ENCODE measurements around the gene ARPC5.

DNA sequence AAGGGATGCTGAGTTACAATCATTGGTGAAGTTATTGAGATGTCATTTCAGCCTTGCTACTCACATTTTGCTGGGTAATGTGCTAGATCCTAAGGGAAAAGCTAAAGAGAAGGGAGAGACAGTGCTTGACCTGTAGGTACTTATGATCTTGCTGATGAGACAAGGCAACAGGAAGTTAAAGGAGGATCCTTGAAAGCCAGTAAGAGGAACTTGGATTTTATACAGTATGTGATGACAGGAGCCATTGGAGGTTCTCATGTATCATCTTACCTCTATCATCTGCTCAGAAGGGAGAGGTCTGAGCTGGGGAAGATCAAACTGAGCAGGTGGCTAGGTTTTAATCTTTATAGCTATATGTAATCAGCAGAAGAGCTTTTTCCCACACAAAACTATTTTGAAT, 11.2 kb upstream of the ARPC5 start:
- no peak for TF ChIP-seq SIN3A (IDR thresholded peaks at IDR 0.05; ENCODE audit: low read depth, low read length)
- TF ChIP-seq, protein P1, sequence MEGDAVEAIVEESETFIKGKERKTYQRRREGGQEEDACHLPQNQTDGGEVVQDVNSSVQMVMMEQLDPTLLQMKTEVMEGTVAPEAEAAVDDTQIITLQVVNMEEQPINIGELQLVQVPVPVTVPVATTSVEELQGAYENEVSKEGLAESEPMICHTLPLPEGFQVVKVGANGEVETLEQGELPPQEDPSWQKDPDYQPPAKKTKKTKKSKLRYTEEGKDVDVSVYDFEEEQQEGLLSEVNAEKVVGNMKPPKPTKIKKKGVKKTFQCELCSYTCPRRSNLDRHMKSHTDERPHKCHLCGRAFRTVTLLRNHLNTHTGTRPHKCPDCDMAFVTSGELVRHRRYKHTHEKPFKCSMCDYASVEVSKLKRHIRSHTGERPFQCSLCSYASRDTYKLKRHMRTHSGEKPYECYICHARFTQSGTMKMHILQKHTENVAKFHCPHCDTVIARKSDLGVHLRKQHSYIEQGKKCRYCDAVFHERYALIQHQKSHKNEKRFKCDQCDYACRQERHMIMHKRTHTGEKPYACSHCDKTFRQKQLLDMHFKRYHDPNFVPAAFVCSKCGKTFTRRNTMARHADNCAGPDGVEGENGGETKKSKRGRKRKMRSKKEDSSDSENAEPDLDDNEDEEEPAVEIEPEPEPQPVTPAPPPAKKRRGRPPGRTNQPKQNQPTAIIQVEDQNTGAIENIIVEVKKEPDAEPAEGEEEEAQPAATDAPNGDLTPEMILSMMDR (IDR thresholded peaks at IDR 0.05 in 2 of 3, conservative IDR thresholded peaks at IDR 0.05 in 1 of 3; ENCODE audit: control insufficient read depth in 2 of 3, extremely low read depth in 1 of 3, insufficient read depth in 1 of 3, low read depth in 3 of 3, low read length in 3 of 3), result no peak
- no peak for TF ChIP-seq POLR2A (IDR thresholded peaks at IDR 0.05; ENCODE audit: low read depth, low read length)
- no peak for TF ChIP-seq CREM (IDR thresholded peaks at IDR 0.05; ENCODE audit: low read depth)
- TF ChIP-seq, protein P2, sequence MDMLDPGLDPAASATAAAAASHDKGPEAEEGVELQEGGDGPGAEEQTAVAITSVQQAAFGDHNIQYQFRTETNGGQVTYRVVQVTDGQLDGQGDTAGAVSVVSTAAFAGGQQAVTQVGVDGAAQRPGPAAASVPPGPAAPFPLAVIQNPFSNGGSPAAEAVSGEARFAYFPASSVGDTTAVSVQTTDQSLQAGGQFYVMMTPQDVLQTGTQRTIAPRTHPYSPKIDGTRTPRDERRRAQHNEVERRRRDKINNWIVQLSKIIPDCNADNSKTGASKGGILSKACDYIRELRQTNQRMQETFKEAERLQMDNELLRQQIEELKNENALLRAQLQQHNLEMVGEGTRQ (IDR thresholded peaks at IDR 0.05; ENCODE audit: borderline replicate concordance, low read depth, low read length), result no peak
- TF ChIP-seq ZSCAN29 (IDR thresholded peaks at IDR 0.05), result no peak
- TF ChIP-seq, protein P3, sequence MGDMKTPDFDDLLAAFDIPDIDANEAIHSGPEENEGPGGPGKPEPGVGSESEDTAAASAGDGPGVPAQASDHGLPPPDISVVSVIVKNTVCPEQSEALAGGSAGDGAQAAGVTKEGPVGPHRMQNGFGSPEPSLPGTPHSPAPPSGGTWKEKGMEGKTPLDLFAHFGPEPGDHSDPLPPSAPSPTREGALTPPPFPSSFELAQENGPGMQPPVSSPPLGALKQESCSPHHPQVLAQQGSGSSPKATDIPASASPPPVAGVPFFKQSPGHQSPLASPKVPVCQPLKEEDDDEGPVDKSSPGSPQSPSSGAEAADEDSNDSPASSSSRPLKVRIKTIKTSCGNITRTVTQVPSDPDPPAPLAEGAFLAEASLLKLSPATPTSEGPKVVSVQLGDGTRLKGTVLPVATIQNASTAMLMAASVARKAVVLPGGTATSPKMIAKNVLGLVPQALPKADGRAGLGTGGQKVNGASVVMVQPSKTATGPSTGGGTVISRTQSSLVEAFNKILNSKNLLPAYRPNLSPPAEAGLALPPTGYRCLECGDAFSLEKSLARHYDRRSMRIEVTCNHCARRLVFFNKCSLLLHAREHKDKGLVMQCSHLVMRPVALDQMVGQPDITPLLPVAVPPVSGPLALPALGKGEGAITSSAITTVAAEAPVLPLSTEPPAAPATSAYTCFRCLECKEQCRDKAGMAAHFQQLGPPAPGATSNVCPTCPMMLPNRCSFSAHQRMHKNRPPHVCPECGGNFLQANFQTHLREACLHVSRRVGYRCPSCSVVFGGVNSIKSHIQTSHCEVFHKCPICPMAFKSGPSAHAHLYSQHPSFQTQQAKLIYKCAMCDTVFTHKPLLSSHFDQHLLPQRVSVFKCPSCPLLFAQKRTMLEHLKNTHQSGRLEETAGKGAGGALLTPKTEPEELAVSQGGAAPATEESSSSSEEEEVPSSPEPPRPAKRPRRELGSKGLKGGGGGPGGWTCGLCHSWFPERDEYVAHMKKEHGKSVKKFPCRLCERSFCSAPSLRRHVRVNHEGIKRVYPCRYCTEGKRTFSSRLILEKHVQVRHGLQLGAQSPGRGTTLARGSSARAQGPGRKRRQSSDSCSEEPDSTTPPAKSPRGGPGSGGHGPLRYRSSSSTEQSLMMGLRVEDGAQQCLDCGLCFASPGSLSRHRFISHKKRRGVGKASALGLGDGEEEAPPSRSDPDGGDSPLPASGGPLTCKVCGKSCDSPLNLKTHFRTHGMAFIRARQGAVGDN (IDR thresholded peaks at IDR 0.05), result no peak
- TF ChIP-seq, protein P4, sequence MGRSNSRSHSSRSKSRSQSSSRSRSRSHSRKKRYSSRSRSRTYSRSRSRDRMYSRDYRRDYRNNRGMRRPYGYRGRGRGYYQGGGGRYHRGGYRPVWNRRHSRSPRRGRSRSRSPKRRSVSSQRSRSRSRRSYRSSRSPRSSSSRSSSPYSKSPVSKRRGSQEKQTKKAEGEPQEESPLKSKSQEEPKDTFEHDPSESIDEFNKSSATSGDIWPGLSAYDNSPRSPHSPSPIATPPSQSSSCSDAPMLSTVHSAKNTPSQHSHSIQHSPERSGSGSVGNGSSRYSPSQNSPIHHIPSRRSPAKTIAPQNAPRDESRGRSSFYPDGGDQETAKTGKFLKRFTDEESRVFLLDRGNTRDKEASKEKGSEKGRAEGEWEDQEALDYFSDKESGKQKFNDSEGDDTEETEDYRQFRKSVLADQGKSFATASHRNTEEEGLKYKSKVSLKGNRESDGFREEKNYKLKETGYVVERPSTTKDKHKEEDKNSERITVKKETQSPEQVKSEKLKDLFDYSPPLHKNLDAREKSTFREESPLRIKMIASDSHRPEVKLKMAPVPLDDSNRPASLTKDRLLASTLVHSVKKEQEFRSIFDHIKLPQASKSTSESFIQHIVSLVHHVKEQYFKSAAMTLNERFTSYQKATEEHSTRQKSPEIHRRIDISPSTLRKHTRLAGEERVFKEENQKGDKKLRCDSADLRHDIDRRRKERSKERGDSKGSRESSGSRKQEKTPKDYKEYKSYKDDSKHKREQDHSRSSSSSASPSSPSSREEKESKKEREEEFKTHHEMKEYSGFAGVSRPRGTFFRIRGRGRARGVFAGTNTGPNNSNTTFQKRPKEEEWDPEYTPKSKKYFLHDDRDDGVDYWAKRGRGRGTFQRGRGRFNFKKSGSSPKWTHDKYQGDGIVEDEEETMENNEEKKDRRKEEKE (IDR thresholded peaks at IDR 0.05), result no peak
- TF ChIP-seq, protein P5, sequence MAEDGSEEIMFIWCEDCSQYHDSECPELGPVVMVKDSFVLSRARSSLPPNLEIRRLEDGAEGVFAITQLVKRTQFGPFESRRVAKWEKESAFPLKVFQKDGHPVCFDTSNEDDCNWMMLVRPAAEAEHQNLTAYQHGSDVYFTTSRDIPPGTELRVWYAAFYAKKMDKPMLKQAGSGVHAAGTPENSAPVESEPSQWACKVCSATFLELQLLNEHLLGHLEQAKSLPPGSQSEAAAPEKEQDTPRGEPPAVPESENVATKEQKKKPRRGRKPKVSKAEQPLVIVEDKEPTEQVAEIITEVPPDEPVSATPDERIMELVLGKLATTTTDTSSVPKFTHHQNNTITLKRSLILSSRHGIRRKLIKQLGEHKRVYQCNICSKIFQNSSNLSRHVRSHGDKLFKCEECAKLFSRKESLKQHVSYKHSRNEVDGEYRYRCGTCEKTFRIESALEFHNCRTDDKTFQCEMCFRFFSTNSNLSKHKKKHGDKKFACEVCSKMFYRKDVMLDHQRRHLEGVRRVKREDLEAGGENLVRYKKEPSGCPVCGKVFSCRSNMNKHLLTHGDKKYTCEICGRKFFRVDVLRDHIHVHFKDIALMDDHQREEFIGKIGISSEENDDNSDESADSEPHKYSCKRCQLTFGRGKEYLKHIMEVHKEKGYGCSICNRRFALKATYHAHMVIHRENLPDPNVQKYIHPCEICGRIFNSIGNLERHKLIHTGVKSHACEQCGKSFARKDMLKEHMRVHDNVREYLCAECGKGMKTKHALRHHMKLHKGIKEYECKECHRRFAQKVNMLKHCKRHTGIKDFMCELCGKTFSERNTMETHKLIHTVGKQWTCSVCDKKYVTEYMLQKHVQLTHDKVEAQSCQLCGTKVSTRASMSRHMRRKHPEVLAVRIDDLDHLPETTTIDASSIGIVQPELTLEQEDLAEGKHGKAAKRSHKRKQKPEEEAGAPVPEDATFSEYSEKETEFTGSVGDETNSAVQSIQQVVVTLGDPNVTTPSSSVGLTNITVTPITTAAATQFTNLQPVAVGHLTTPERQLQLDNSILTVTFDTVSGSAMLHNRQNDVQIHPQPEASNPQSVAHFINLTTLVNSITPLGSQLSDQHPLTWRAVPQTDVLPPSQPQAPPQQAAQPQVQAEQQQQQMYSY (CRISPR knock-in tag; IDR thresholded peaks at IDR 0.05), result no peak
- TF ChIP-seq CEBPB (IDR thresholded peaks at IDR 0.05; ENCODE audit: borderline replicate concordance in 1 of 2, low read depth in 2 of 2, low read length in 2 of 2), result no peak
- no peak for TF ChIP-seq ZZZ3 (IDR thresholded peaks at IDR 0.05; ENCODE audit: control insufficient read depth, insufficient read length, low read depth)
- TF ChIP-seq JUNB (IDR thresholded peaks at IDR 0.05), result no peak
- no peak for TF ChIP-seq NFIC (IDR thresholded peaks at IDR 0.05; ENCODE audit: low read depth, low read length)
- no peak for TF ChIP-seq GABPA (IDR thresholded peaks at IDR 0.05; ENCODE audit: low read depth)

Measured in GM12878 (cell line).